GM06990 (cell line): ENCODE measurements around the gene DCTN4.

ENCODE experiments used
- DNase-seq: peaks from one replicate; pipeline ENCODE4 v3.0.0-alpha.2; 2011; ENCODE audit not compliant: insufficient read length; ENCODE audit errors: extremely low read depth
- H3K27me3 ChIP-seq: replicated peaks from 2 replicates; pipeline ENCODE4 v1.6.0; 2011; ENCODE audit warnings: low read length; ENCODE audit not compliant: control insufficient read depth, insufficient read depth
- H3K36me3 ChIP-seq: 2 replicates; pipeline ENCODE4 v1.5.1; 2011; ENCODE audit warnings: low read length; ENCODE audit not compliant: control insufficient read depth, insufficient read depth
- H3K4me3 ChIP-seq: replicated peaks from 2 replicates; pipeline ENCODE4 v1.5.1; 2011; ENCODE audit warnings: low read depth, mild to moderate bottlenecking, control low read depth, low read length
- CTCF ChIP-seq: IDR thresholded peaks from 2 replicates; pipeline ENCODE4 v1.5.1; 2011; ENCODE audit warnings: low read length, control low read depth, mild to moderate bottlenecking, inconsistent platforms; ENCODE audit not compliant: insufficient read depth, poor library complexity, severe bottlenecking

DCTN4 gene

GRCh38 chr5:150674341-150674821 lies 84.4 kb downstream of the DCTN4 start:
- DNase-seq, result no peak
- H3K4me3 ChIP-seq, result no peak overlapping the region
- H3K36me3 ChIP-seq, result peaks cover 3% of the 10 kb centered on the region; the same call in 1 of the 2 replicates
- H3K27me3 ChIP-seq, result no peaks in the 10 kb centered on the region; the same call in 1 of the 2 replicates
- no peak for TF ChIP-seq CTCF

DNA sequence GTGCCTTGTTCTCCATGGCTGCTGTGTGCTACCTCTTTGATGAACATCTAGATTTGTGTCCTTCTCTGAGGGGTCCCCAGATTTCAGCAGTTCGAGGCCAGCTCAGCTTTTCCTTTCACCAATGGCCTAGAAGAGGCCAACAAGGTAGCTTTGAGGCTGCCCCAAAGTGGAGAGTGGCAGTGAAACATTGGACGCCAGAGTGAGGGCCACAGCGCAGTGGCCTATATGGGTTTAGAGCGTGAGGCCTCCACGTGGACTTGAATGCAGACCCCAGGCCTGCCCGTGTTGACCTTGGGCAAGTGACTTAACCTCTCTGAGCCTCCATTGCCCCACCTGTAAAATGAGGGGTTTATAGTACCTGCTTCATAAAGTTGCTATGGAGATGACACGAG lies 85.9 kb downstream of the DCTN4 start:
- H3K4me3 ChIP-seq, result no peak overlapping the region
- TF ChIP-seq CTCF, result no peak
- no peak for DNase-seq
- H3K36me3 ChIP-seq, result no peaks in the 10 kb centered on the region
- H3K27me3 ChIP-seq, result no peaks in the 10 kb centered on the region; the same call in none of the 2 replicates

GRCh38 chr5:150672237-150672883 lies 86.5 kb downstream of the DCTN4 start:
- Histone ChIP-seq H3K36me3 (no peaks in the 10 kb centered on the region), H3K27me3 (no peaks in the 10 kb centered on the region; the same call in none of the 2 replicates), H3K4me3 (peak overlapping the region; percentile 27; the same call in 1 of the 2 replicates)
- no peak for TF ChIP-seq CTCF
- no peak for DNase-seq

DNA sequence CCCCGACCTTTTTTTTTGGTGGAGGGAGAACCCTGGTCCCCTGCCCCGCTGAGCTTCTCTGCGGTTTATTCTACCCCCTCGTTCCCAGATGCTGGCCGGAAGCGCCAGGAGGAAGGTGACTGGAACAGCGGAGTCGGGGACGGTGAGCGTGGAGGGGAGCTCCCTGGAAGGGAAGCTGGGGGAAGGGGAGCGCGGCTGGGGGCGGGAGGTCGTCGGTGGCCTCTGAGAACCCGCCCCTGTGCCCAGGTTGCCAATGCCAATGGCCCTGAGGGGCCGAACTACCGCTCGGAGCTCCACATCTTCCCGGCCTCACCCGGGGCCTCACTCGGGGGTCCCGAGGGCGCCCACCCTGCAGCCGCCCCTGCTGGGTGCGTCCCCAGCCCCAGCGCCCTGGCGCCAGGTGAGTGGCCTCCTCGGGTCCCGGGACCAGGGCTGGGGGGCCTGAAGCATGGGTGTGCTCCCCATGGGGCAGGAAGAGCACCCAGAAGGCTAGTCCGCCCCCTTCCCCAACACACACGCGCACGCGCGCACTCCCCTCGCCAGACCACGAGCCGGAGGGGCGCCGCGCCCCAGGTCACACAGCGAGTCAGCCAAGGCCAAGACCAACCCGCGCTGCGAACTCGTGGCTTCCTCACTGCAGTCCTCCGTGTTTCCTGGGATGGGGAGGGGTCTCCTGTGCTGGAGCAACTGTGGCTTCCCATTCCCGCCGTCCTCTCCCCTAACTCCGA lies 87.1 kb downstream of the DCTN4 start:
- Histone ChIP-seq H3K27me3 (no peaks in the 10 kb centered on the region; the same call in none of the 2 replicates), H3K4me3 (peak overlapping the region; percentile 2; the same call in 1 of the 2 replicates), H3K36me3 (no peaks in the 10 kb centered on the region)
- TF ChIP-seq CTCF, result no peak
- DNase-seq, result no peak

DNA sequence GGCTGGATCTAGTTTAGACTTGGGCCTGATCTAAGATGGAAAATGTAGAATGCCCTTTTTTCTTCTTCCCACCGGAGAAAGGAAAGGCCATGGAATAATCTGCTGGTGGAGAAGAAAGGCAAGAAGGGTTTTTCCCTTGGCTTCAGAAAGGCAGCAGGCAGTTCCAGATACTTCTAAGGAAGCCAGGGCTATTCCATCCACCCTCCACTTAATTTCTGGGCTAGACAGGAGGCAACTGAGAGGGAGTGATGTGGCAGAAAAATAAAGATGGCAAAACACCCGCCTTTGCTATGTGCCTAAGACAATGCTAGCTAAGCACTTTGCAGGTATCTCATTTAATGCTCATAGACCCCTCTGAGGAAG lies 87.9 kb downstream of the DCTN4 start:
- no peaks in the 10 kb centered on the region; the same call in none of the 2 replicates for H3K27me3 ChIP-seq
- no peak overlapping the region for H3K4me3 ChIP-seq
- no peaks in the 10 kb centered on the region for H3K36me3 ChIP-seq
- DNase-seq, result no peak
- no peak for TF ChIP-seq CTCF
